SK-N-SH treated with all-trans-retinoic acid at 6 μM for 48 hours (cell line): ENCODE data around the gene FOXI2.

Experiments used
- PATZ1 ChIP-seq: fragments of 250-450 bp; sonication (Bioruptor Pico); IDR thresholded peaks from 2 replicates; pipeline ENCODE4 v1.8.0; 2020; ENCODE audit warnings: mild to moderate bottlenecking, moderate library complexity, borderline replicate concordance
- POU6F1 ChIP-seq: fragments of 250-450 bp; sonication (Bioruptor Pico); IDR thresholded peaks from 2 replicates; pipeline ENCODE4 v1.8.0; 2021; ENCODE audit warnings: low read depth, mild to moderate bottlenecking, moderate library complexity, borderline replicate concordance
- TCF4 ChIP-seq: fragments of 250-450 bp; sonication (Bioruptor Pico); IDR thresholded peaks from 2 replicates; pipeline ENCODE4 v1.8.0; 2021; ENCODE audit warnings: mild to moderate bottlenecking, moderate library complexity, borderline replicate concordance
- ZC3H10 ChIP-seq: fragments of 250-450 bp; sonication (Bioruptor Pico); IDR thresholded peaks from 2 replicates; pipeline ENCODE4 v1.5.1; 2021; ENCODE audit warnings: mild to moderate bottlenecking, moderate library complexity
- ZFP30 ChIP-seq: fragments of 450-650 bp; formaldehyde crosslinking; IDR thresholded peaks from 2 replicates; pipeline ENCODE4 v1.5.0; 2022; ENCODE audit warnings: mild to moderate bottlenecking, moderate library complexity
- ZNF565 ChIP-seq: fragments of 450-650 bp; formaldehyde crosslinking; conservative IDR thresholded peaks from 2 replicates; pipeline ENCODE4 v1.5.0; 2020; ENCODE audit warnings: low read depth, mild to moderate bottlenecking, moderate library complexity
- ZNF8 ChIP-seq: fragments of 450-650 bp; formaldehyde crosslinking; IDR thresholded peaks from 2 replicates; pipeline ENCODE4 v1.5.0; 2020; ENCODE audit warnings: mild to moderate bottlenecking, moderate library complexity

GRCh38 chr10:127695431-127695830 lies 41.6 kb upstream of the FOXI2 start:
- TF ChIP-seq TCF4 (CRISPR knock-in tag) (no peak), ZNF565 (CRISPR knock-in tag) (no peak), POU6F1 (CRISPR knock-in tag) (no peak), PATZ1 (CRISPR knock-in tag) (no peak), ZFP30 (CRISPR knock-in tag) (no peak), ZC3H10 (no peak), ZNF8 (CRISPR knock-in tag) (no peak)
